Aorta (tissue), 5 donors: ENCODE data around the gene RUNDC3A. TPM values are rescaled to one million over a fixed set of nuclear protein-coding genes. Genes with fewer than 3 reads are reported as not detected.

Source experiments
- ATAC-seq: fragments of 200-7000 bp; cut with Tn5 transposase; one replicate; pipeline ENCODE4 v1.9.1; 2022; ENCODE audit warnings: moderate library complexity; ENCODE audit not compliant: low FRiP score
- DNase-seq, 2 donors: peaks; one replicate each; pipeline ENCODE4 v3.0.0-alpha.2; 2020
- H3K27ac ChIP-seq, 2 donors: one replicate each; pipeline ENCODE4 v1.5.1; 2013; ENCODE audit warnings: low read length in 2 of 2, mild to moderate bottlenecking in 2 of 2, moderate library complexity in 2 of 2, control low read depth in 1 of 2, inconsistent platforms in 1 of 2, low read depth in 1 of 2
- H3K27me3 ChIP-seq, 2 donors: one replicate each; pipeline ENCODE4 v1.6.1; 2013; ENCODE audit warnings: control low read depth in 1 of 2, low read length in 1 of 2, mild to moderate bottlenecking in 1 of 2, moderate library complexity in 1 of 2; ENCODE audit not compliant: insufficient read depth in 2 of 2, control insufficient read depth in 1 of 2
- H3K36me3 ChIP-seq, 2 donors: one replicate each; pipeline ENCODE4 v1.6.1; 2013; ENCODE audit warnings: control low read depth in 1 of 2, low read length in 1 of 2, mild to moderate bottlenecking in 1 of 2; ENCODE audit not compliant: insufficient read depth in 2 of 2, control insufficient read depth in 1 of 2
- H3K4me1 ChIP-seq, 2 donors: one replicate each; pipeline ENCODE4 v1.6.1; 2013; ENCODE audit warnings: low read length in 2 of 2, control low read depth in 1 of 2, mild to moderate bottlenecking in 1 of 2, moderate library complexity in 1 of 2; ENCODE audit not compliant: insufficient read depth in 2 of 2, control insufficient read depth in 1 of 2
- H3K4me3 ChIP-seq, 2 donors: one replicate each; pipeline ENCODE4 v1.5.1; 2013; ENCODE audit warnings: low read length in 2 of 2, control low read depth in 1 of 2, mild to moderate bottlenecking in 1 of 2
- H3K9me3 ChIP-seq: one replicate; pipeline ENCODE4 v1.6.1; 2013; ENCODE audit warnings: mild to moderate bottlenecking, low read length; ENCODE audit not compliant: control insufficient read depth
- WGBS, 2 donors: extraction: QIAGEN DNeasy Blood & Tissue Kit; methylation state at CpG; one replicate each; pipeline ENCODE4 v1.1.7; 2013; 5-methylcytosine and 5-hydroxymethylcytosine counted together
- intact Hi-C, 2 donors: fragments of 100-400 bp; cut with DNase I; formaldehyde crosslinking; loops; one replicate each; pipeline versions ENCODE4 v1.14.2 to v1.15.0; 2022
- polyA plus RNA-seq, 2 donors: library from polyadenylated mRNA; stranded (reverse); fragments of 200-250 nt; gene quantifications; one replicate each; pipeline ENCODE4 v1.2.3, GENCODE V29; 2013
- total RNA-seq, 2 donors: library from RNA; stranded (reverse); fragmentation: NEBNext Ultra II Directional; extraction: Animal tissue kit (Norgen Biotek cat#: 25700); gene quantifications; one replicate each; pipeline ENCODE4 v1.2.1, GENCODE V29; 2021
- donor health status: healthy with polysubstance abuse.
- donor health status: Bipolar disorder and iron deficiency.
- donor health status: DM: no; HTN: no; CAD: no.
- donor health status: DM: no; HTN: no; CAD: no.
- donor health status: DM: yes; HTN: yes; CAD: no.

The RUNDC3A gene
- total and polyA plus RNA-seq, 4 donors: 0.26 to 0.75 (median 0.50) TPM; not detected in 1

- no peaks in the 10 kb centered on the region for H3K9me3 ChIP-seq
- WGBS, 2 donors: 89 to 90% methylated on average over 17 of the region's 17 CpGs
- no peak overlapping the region for H3K4me3 ChIP-seq
- H3K27ac ChIP-seq: no peak overlapping the region
- no peaks in the 10 kb centered on the region for H3K4me1 ChIP-seq
- H3K36me3 ChIP-seq: no peaks in the 10 kb centered on the region
- peak in 1 of 2 donors; percentile 72 for DNase-seq
- no peaks in the 10 kb centered on the region for H3K27me3 ChIP-seq
- intact Hi-C loops: no loop called here
- ATAC-seq: no peak
These were observed 47.3 kb downstream of the RUNDC3A start for GRCh38 chr17:44355642-44356099.

DNA sequence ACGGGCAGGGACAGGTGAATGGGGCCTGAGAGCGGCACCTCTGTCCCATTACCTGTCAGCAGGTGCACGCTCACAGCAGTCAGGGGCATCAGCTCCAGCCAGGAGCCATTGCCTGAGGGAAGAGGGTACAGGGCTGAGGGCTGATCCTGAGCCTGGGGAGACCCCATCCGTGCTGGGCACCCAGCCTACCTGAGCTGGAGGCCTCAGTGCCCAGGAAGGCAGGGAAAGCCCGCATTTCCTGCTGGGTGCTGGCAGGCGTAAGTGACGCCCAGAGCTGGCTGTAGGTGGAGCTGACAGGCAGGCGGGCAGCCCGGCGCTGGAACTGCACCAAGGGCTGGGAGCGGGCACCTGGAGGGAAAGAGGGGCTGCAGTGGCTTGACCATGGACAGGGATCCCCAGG is 47.8 kb downstream of the RUNDC3A start:
- DNase-seq: peak in 1 of 2 donors; percentile 38

DNA sequence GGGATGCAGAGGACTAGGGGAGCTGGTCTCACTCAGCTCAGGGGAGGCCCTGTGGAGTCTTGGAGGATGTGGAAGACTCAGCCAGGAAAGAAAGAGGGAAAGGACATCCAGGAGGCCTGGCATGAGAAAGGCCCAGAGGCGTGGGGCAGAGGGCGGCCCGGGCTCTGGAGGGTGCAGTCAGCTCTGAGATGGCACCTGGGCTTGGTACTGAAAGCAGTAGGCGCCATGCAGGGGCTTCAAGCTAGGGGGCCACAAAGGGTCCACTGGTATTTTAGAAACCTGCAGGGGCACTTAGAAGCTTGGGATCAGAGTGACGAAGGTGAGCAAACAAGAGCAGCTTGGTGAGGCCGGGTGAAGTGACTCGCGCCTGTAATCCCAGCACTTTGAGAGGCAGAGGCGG is 49.7 kb downstream of the RUNDC3A start:
- no peaks in the 10 kb centered on the region for H3K9me3 ChIP-seq
- H3K36me3 ChIP-seq: no peaks in the 10 kb centered on the region
- no peak overlapping the region for H3K4me3 ChIP-seq
- no peaks in the 10 kb centered on the region for H3K27me3 ChIP-seq
- intact Hi-C loops: no loop called here
- no peaks in the 10 kb centered on the region for H3K4me1 ChIP-seq
- DNase-seq: no peak
- 91% methylated on average over 9 of the region's 9 CpGs for WGBS, 2 donors
- no peak overlapping the region for H3K27ac ChIP-seq
- no peak for ATAC-seq

More for the DNA sequence above, 47.8 kb downstream of the RUNDC3A start:
- Histone ChIP-seq H3K4me1 (no peaks in the 10 kb centered on the region), H3K9me3 (no peaks in the 10 kb centered on the region), H3K36me3 (no peaks in the 10 kb centered on the region), H3K4me3 (no peak overlapping the region), H3K27ac (no peak overlapping the region), H3K27me3 (no peaks in the 10 kb centered on the region)
- 88 to 92% methylated on average over 11 of the region's 11 CpGs for WGBS, 2 donors
- no peak for ATAC-seq
- intact Hi-C loops: no loop called here

- Histone ChIP-seq H3K9me3 (no peaks in the 10 kb centered on the region), H3K4me1 (no peaks in the 10 kb centered on the region), H3K4me3 (no peak overlapping the region), H3K36me3 (no peaks in the 10 kb centered on the region), H3K27ac (no peak overlapping the region), H3K27me3 (no peaks in the 10 kb centered on the region)
- intact Hi-C loops: no loop called here
- 77 to 79% methylated on average over 6 of the region's 6 CpGs for WGBS, 2 donors
- ATAC-seq (no peak), DNase-seq (no peak)
These were observed 50.6 kb downstream of the RUNDC3A start for GRCh38 chr17:44359006-44359405.

GRCh38 chr17:44359458-44360143 is 51.2 kb downstream of the RUNDC3A start:
- Histone ChIP-seq H3K9me3 (no peaks in the 10 kb centered on the region), H3K27ac (no peak overlapping the region), H3K27me3 (no peaks in the 10 kb centered on the region), H3K4me1 (no peaks in the 10 kb centered on the region), H3K4me3 (no peak overlapping the region), H3K36me3 (no peaks in the 10 kb centered on the region)
- ATAC-seq (no peak), DNase-seq (peak; percentile 44 to 64)
- WGBS, 2 donors: 80 to 84% methylated on average over 8 to 14 of the region's 14 CpGs
- intact Hi-C loops: no loop called here

DNA sequence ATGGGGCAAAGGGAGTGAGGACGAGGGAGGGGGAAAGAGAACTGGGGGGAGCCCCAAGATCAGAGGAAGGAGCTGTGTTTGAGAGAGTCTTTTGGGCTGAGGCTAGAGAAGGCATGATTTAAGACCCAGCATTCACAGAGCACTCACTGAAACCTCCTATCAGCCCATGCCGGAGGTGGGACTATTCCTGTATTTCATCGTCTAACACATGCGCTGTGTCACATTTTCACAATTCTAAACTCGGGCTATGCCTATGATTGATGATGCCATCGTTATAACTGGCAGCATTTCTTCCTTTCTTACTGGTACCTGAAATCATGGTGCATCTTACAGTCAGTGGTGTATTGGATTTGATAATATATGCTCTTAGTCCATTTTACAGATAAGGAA is 51.7 kb downstream of the RUNDC3A start:
- 47 to 52% methylated on average over 6 of the region's 6 CpGs for WGBS, 2 donors
- no peaks in the 10 kb centered on the region for H3K4me1 ChIP-seq
- DNase-seq: no peak
- no peak overlapping the region for H3K27ac ChIP-seq
- H3K36me3 ChIP-seq: no peaks in the 10 kb centered on the region
- H3K4me3 ChIP-seq: no peak overlapping the region
- intact Hi-C loops: no loop called here
- ATAC-seq: no peak
- H3K27me3 ChIP-seq: no peaks in the 10 kb centered on the region
- H3K9me3 ChIP-seq: no peaks in the 10 kb centered on the region

GRCh38 chr17:44360826-44361225 is 52.4 kb downstream of the RUNDC3A start:
- DNase-seq (peak; percentile 42 to 55), ATAC-seq (no peak)
- no peak overlapping the region for H3K4me3 ChIP-seq
- no peaks in the 10 kb centered on the region for H3K36me3 ChIP-seq
- no peak overlapping the region for H3K27ac ChIP-seq
- WGBS, 2 donors: 55 to 62% methylated on average over 5 of the region's 5 CpGs
- intact Hi-C loops: no loop called here
- no peaks in the 10 kb centered on the region for H3K27me3 ChIP-seq
- no peaks in the 10 kb centered on the region for H3K9me3 ChIP-seq
- no peaks in the 10 kb centered on the region for H3K4me1 ChIP-seq

DNA sequence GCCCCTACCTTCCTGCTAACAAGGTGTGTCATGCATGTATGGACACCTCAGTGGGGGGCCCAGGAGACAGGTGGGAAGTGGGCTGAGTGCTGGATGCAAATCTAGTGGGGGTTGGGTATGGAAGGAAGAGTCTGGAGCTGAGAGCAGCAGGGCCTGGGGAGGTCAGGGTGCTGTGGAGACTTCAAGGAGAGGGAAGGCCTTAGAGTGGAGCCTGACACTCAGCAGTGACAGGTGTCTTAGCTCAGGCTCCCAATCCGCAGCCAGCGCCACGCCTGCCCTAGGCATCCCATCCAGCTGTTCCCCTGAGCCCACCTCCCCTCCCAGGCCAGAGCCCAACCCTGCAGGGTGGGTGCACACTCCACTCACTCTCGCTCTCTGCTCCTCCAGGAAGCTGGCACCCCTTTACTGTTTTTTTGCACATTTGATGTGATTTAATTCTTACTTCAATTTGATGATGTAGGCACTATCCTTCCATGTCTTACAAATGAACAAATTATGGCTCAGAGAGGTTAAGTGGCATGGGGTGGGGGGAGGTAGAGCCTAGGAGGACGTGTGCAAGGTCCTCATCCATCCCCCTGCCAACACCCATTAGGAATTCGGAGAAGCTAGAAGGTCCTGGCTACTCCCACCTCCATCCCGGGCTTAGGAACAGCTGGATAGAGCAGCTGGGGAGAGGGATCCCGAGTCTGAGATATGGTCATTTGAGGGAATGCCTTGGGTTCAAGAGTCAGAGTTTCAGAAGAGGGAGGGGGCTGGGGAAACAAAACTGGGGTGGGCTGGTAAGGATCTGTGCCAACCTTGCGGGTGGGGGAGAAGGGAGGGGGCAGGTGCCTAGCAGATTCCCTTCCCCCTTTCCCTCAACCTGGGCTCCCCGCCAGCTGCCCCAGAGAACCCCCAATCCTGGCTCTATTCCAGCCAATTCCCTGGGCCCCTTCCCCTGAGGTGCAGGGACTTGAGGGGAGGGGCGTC is 53.2 kb downstream of the RUNDC3A start:
- Histone ChIP-seq H3K27ac (no peak overlapping the region), H3K4me3 (no peak overlapping the region), H3K36me3 (no peaks in the 10 kb centered on the region), H3K27me3 (no peaks in the 10 kb centered on the region), H3K4me1 (no peaks in the 10 kb centered on the region), H3K9me3 (no peaks in the 10 kb centered on the region)
- intact Hi-C loops: no loop called here
- peak; percentile 32 to 46 for DNase-seq
- 70 to 72% methylated on average over 10 to 11 of the region's 11 CpGs for WGBS, 2 donors
- ATAC-seq: no peak
